HUDEP-2 (cell line): ENCODE data around the gene IL18.
"Not testable (repeated sequence)": the region's sequence is repeated elsewhere in the genome, so short reads cannot be mapped to it uniquely, and the experiment has no call there.

Experiments used
- DNase-seq, 76 experiments: peaks; one replicate each; lab custom pipeline; 2025; ENCODE audit not compliant: unreplicated experiment in 76 of 76; lab: John Stamatoyannopoulos, UW

The IL18 gene

DNA sequence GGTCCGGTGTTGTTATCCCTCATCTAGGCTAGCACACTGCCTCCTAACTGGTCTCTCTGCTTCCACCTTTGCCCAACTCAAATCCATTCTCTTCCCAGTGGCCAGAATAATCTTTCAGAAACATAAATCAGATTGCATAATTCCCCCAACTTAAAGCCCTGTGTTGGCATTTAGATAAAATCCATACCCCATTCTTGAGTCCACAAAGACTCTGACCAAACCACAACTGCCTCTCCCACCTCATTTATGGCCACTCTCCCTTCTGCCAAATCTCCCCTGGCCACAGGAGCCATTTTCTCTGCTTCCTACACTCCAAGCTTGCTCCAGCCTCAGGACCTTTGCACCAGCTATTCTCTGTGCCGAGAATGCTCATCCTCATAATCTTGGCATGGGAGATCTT is 36.8 kb downstream of the IL18 start:
- no peak for DNase-seq

DNA sequence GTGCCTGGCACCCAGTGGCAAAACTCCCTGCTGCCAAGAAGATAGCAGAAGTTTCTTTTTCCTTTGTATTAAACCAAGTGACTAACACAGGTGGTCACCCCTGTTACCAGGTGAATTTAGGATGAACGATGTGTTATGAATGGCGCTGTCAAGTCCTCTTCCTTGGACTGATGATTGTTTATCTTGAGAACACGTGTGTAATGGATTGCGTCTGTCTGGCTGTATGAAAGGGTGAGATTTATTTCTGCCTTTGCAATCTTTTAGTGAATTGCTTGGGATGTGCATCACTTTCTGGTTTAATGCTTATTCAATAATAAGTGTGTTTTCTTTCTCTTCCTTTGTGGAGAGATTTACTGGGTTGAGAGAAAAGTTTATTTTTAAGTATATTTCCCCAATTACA is 40.8 kb downstream of the IL18 start:
- no peak for DNase-seq

DNA sequence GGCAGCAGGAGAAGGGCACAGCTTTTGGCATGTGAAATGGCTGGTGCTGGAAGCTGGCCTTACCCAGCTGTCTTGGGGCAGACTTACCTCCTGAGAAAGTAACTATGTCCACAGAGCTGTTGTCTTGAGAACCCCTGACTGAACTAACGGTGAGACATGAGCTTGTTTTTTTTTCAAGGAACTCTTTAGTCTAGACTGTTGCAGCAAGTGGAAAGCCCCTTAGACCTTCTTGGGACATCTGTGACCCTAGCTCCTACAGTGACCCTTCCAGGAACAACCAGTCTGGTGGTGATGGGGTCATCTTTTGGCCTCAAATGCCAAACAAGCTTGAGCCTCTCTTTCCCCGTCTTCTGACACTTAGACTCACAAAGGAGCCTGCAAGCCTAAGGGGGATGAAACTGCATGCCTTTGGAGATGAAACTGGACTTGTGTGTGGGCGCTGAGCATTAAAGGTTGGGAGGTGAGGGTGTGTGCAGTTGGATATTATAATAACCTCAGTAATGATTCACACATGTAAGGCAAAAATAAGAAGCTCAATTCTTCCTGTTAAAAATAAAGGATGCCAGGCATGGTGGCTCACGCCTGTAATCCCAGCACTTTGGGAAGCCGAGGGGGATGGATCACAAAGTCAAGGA is 41.8 kb downstream of the IL18 start:
- DNase-seq = no peak

DNA sequence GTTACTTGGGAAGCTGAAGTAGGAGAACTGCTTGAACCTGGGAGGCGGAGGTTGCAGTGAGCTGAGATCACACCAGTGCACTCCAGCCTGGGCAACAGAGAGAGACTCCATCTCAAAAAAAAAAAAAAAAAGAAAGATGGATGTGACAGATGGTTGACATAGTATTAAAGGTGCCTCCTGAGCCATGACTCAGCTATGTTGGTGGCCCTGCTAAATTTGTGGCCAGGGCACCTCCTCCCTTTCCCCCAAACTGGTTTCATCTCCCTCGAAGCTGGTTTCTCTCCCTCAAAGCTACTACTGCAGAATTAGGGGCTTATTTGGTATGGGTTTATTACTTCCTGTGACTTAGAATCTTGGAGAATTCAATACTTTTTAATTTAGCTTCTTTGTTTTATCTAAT is 45.7 kb downstream of the IL18 start:
- no peak for DNase-seq

DNA sequence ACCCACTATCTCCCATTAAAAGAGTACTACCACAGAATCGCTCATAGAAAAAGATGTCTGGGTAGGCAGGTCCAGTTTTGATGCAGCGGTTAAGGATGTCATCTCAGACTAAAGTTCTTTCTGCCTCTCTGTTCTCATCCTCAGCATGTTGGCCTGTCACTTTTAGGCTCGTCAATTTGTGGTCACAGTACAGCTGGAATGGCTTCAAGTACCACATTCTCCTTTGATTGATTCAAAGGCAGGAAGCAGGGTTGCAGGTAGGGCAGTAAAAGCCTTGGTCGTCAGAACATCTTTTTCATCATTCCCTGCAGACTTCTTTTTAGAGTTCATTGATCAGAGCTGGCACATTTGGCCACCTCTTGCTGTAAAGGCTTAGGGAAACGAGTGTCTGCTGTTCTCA is 48.5 kb downstream of the IL18 start:
- DNase-seq = no peak

- DNase-seq = no peak
Measured at GRCh38 chr11:112114460-112114859, 49.4 kb downstream of the IL18 start.

DNA sequence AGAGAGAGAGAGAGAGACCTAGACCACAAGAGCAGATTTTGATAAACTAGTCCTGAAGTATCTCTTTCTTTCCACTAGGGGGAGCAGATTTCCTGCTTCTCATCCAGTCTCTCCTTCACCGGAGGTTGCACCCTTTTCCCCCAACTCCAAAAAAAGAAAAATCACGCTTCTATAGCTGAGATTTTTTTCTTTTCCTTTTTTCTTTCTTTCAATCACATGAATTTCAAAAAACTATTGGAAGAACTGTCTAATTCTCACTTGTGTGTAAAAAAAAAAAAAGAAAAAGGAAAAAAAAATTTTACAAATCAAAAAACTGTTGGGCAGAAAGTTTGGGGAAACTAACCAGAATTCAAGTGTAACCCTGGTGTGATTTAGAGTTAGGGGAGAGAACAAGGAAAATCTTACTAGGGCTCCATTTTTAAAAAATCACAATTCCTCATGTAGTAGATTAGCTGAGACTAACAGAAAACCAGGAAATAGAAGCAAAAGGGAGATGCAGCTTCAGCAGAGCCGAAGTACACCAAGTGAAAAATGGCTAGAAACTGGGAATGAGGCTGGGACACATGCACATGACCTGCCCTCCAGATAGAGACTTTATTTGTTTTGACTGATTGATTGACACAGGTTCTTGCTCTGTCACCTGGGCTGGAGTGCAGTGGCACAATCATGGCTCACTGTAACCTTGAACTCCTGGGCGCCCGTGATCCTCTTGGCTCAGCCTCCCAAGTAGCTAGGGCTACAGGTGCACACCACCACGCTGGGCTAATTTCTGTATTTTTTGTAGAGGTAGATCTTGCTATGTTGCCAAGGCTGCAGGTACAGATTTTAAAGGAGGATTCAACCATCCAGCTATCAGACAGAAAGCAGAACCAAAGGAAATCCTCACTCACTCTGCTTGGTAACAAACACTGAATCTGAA is 50.1 kb downstream of the IL18 start:
- DNase-seq = peak in 14 of 76 experiments; percentile 3 to 43 (median 10)

DNA sequence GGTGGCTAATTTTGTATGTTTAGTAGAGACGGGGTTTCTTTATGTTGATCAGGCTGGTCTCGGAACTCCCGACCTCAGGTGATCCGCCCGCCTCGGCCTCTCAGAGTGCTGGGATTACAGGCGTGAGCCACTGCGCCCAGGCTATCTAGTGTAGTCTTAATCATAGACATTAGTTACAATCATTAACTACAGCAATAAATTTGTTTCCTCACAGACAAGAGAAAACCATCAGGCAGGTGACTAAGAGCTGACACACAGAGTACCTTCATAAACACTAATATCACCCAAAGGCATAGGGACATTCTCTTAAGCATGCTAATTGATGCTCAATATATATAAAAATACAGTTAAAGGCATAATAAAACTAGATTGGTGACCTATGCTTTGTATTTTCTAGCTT is 57.8 kb downstream of the IL18 start:
- no peak for DNase-seq

- no peak for DNase-seq
Measured at GRCh38 chr11:112103446-112103845, 60.4 kb downstream of the IL18 start.

GRCh38 chr11:112100462-112100861 is 63.4 kb downstream of the IL18 start:
- DNase-seq = no peak

DNA sequence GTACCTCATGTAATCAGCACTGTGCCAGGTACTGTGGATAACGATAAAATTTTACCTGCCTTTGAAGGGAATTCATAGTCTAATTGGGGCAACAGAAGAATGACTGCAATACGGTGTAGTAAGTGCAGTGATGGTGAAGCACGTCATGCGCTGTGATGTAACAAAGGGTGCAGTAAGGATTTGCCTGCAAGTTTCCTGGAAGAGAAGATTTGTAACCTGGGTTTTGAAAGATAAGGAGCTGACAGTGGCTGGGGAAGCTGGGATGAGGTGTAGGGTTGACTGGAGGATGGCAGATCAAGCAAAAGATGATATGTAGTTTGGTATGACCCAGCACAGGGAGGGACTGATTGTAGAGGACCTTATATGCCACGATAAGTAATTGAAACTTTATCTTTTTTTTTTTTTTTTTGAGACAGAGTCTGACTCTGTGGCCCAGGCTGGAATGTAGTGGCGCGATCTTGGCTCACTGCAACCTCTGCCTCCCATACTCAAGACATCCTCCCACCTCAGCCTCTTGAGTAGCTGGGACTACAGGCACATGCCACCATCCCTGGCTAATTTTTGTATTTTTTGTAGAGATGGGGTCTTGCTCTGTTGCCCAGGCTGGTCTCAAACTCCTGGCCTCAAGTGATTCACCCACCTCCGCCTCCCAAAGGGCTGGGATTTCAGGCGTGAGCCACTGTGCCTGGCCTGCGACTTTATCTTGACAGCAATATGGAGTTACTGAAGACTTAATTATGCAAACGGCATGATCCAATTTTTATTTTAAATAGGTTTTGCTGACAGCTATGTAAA is 66.0 kb downstream of the IL18 start:
- DNase-seq = peak in 1 of 76 experiments; percentile 3

DNA sequence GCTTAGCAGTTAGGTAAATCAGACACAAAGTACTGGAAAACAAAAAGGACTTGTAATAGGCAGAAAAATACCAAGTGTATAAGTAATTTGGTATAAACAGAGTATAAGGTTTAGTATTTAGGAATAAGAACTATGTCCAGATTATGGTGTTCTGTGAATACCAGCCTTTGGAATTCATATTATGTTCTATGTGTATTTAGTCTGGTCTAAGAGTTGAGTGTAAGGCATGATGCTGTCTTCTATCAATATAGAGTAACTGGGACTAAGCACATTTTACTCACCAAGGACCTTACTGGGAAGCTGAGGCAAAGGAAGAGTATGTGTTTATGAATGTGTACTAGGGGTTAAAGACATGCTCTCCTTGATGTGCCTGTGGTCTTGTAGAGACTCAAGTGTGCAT is 67.7 kb downstream of the IL18 start:
- DNase-seq = no peak

DNA sequence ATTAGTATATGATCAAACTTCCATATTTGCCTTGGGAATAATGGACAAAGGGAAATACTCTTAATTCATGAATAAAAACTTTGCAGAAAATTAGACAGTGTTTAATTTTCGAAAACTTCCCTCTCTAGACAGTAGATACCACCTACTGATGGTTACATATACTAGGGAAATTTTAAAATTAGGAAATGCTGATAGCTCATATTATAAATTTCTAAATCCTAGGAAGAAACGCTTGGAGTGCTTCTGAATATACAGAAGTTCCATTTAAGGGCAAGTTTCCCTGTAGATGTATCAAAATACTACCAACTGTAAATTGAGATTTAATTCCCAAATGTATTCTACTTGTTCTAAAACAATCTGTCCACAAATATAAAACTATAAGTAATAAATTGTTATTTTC is 68.6 kb downstream of the IL18 start:
- DNase-seq = not testable (repeated sequence)
